ENCODE measurements around the gene LGR4.

LGR4 gene

DNA sequence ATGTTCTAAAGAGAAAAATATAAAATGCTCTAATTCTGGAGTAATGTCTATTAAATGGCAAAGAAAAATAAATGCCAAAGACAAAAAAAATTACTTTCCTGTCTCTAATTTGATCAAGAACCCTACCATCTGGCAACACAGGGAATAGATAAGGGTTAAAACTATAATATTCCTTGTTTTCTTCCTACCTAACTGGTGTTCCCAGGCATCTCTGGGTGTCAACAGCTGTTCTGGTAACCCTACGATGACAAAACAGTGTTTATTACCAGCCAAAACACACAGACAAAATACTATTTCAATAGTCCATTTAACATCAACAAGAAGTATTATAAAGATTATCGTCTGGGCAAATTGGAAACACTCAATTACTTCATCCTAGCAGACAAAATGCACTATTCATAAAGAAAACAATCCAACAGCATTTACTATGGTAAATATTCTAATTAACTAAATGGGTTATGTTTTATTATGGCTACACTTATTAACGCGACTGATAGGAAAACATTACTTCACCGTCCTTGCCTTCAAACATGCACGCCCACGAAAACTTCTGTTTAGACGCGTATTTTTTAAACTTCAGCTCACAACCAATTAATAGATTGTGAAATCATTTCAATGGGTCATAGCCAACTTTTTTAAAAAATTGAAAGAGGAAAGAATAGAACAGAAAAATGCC, 50.6 kb downstream of the LGR4 start:
- DNase-seq = no peak

DNA sequence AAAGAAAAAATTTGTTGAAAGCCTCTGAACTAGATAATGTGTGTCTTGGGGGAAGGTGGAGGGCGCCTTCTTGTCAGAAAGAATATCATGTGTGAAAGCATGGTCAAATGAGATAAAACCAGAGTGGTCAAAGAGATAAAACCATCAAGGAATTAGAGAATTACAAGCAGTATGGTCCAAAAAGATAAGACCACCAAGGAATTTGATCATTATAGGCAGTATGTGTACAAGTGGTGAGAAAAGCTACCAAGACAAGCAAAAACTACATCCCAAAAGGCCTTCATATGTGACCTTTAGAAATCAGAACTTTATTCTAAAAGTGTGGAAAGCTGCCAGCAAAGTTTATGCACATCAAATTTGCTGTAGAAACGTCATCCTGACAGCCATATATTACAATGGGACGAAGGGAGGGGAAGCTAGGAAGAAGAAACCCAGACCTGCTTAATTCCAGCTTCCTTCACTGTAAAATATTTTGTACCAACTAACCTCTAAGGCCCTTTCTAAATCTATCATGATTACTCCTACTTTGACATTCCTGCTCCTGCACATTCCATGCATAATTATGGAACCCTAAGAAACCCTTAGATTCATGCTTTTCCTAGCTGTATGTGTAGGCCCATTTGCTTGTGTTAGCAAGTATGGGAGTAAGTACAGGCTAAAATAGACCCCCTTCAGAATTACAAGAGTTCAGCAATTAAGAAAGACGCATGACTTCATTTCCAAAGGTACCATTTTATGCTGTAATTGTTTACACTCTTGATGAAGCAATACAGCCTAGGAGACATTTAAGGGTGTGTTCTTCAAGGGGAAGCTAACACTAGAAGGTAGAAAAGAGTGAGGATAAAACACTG, 51.6 kb downstream of the LGR4 start:
- no peak for DNase-seq

DNA sequence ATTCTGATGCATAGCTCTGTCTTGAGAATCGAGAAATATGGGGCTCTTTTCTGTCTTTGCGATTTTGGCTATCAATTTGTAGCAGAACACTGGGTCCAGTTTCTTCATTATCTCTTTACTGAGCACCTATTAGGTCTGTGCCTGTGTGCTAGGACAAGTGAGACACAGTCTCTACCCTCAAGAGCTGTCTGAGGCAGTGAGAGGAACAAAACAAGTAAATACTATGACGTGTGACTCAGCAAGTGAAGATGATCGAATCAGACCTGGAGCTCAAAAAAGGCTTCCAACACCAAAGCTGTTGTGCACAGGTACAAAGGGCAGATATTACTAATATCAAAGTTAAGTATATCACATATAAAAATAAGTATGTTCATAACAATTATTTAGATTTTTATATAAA, 52.4 kb downstream of the LGR4 start:
- no peak for DNase-seq

DNA sequence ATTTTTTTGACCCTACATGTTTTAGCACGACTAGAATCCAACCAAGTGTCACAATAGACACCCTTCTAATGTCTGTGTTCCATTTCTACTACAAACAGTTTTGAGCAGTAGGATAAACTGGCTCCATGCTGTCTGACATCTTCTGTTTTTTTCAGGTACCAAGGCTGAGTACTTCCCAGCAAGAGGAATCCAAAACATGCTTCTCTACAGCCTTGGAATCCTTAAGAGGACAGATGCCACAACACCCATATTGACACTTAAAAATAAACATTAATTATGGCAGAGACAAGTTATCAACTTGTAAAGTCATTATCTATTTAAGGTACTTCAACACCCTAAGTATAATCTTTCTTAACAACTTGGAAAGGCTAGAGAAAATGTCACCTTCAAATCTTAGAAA, 54.2 kb downstream of the LGR4 start:
- DNase-seq = no peak

DNA sequence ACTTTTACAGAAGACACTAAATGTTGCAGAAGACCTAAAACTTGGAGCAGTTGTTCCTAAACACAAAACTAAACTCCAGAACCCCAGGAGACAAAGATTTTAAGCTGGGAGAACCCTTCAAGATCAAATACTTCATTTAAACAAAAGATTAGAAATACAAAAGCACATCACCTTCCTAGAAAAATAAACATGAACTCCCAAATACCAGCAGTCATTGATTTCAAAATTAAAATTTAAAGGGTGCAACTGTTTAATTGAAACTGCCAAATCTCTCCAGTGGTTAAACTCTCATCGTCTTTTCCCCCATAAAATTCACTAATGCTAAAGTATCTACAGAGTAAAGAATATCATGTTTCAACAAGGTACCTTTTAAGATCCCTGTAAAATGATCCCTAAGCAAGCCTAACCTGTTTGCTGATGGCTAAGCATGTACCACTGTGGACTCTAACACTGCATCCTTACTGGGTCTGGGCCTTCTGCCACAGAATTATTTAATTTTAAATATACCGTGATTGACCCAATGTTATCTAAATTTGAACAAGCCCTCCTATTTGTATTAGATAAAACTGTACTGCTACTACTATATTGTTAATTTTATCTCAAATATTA, 55.9 kb downstream of the LGR4 start:
- DNase-seq = no peak

DNA sequence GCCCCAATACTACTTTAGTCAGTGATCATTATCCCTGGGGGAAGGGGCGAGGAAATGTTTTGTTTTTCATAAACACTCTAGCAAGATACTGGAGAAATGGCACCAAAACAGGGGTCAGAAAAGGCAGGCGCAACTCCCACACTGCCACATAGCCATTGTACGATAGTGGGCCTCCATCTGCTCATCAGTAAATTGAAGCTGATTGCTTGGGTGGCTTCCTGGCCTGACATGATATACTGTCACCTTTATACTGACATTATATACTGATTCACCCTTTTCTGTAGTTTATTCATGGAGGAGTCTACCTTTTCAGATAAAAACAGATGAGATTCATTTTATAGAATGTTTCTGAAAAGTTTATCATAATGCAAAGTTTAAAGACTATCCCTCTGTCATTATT, 57.9 kb downstream of the LGR4 start:
- no peak for DNase-seq

DNA sequence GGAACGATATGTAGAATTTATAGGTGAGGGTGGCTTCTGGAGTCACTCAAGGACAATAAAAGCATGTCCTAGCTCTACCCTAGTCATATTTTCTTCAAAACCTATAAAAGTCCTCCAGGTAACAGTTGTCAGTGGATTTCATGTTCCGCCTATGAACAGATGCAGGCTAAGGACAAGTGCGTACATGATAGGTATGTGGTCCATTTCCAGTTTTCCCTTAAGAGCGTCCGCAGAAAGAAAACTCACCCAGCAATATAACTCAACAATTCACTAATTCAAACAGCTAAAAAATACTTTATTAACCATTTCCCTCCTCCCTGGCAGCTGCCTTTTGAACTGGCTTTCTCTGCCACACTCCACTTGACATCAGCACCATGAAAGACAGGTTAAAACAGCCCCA, 59.4 kb downstream of the LGR4 start:
- no peak for DNase-seq

DNA sequence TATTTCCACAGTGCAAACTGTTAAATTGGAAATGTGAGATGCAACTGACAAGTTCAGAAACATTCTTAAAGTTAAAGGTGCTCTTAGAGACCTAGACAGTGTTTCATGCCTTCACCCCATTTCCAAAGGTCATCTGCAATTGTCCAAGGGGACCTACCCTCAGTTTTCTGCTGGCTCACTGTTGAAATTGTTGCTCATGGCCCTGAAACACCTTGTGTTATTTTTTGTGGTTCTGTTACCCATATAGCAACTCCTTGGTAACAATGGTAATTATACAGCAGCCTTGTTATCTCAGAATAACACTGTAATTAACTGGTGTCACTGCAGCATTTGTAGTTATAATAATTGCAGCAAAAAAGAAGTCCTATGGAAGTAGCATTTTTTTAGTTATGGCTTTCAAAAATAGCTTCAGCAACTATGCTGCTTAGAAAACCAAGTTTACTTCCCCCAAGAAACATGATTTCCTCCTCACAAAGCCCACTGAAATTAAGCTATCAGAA, 60.3 kb downstream of the LGR4 start:
- no peak for DNase-seq

DNA sequence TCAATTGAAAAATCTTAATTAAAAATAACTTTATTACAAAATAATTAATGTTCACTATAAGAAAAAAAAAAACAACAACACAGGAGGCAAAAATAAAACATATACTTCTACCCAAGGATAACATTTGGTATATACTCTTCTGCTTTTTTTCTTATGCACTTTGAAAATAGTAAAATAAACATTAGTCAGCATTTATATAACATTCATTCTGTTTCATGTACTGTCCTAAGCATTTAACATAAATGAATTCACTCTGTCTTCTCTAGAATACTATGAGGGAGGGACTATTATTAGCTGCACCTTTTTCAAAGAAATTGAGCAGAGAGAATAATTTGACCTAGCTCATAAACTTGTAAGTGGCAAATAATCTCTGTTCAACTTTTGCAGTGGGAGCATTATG, 61.3 kb downstream of the LGR4 start:
- no peak for DNase-seq

DNA sequence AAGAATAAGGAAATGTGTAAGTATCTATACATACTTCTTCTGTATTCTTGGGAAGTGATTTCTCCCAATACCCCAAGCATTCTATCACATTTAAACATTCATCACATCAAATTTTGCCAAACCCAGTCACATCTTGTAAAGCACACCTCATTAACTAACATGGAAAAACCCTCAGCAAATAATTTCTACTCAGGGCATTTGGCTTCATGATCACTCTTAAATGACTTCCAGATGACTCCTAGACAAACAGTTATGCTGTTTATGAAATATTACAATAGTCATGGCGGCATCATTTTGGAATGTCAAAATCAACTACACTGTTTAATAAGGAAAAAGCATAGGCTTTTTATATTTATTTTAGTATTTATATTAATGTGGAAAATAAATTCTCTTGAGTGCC, 62.3 kb downstream of the LGR4 start:
- DNase-seq = no peak

DNA sequence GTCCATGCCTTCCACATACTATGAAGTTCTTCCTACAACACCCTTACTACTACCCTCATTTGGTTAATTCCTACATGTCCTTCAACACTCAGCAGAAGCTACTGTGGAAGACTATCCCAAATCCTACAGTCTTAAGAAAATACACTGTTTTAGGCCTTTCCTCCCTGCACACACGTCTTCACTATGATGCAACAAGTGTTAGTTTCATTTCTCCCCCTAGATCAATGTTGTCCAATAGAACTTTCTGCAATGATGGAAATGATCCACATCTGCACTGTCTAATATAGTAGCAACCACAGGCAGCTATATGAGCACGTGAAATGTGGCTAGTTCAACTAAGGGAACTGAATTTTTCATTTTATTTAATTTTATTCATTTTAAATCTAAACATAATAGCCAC, 62.8 kb downstream of the LGR4 start:
- DNase-seq = no peak

DNA sequence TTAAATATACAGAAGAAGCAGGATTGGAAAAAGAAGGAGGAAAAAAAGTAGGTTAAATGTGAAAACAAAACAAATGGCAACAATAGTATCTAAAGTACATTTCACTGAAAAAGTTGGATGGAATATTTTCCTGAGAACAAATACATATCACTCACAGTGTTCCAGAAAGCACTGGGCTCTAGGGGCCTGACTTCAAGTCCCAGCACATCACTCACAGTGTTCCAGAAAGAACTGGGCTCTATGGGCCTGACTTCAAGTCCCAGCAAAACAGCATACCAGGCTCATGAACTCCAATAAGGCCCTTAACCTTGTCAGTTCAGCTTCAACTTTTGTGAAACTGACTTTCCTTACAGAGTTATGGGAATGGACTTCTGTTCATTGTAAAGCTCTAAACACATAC, 63.5 kb downstream of the LGR4 start:
- DNase-seq = no peak

DNA sequence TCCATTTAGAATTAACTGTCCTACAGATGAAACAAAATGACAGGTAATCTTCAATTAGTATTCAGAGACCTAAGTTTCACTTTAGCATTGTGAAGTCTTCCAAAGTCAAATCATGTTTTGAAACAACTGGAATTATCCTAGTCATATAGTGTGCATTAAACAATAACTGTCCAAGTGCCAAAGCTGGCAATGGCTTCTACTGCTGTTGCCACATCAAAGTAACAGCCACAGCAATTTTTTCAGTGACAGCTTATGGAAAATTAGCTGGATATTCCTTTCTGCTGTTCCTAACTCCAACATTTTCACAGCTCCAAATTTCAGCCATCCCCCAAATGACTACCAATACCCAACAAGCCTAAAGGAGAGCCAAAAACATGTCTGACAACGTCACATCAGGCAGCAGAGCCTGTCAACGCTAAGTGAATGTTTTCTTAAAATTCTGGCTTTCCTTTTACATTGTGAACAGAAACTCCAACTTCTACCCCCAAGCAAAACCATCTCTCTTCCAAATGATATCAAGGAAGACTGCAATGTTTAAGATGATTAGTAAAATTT, 64.3 kb downstream of the LGR4 start:
- DNase-seq = no peak

DNA sequence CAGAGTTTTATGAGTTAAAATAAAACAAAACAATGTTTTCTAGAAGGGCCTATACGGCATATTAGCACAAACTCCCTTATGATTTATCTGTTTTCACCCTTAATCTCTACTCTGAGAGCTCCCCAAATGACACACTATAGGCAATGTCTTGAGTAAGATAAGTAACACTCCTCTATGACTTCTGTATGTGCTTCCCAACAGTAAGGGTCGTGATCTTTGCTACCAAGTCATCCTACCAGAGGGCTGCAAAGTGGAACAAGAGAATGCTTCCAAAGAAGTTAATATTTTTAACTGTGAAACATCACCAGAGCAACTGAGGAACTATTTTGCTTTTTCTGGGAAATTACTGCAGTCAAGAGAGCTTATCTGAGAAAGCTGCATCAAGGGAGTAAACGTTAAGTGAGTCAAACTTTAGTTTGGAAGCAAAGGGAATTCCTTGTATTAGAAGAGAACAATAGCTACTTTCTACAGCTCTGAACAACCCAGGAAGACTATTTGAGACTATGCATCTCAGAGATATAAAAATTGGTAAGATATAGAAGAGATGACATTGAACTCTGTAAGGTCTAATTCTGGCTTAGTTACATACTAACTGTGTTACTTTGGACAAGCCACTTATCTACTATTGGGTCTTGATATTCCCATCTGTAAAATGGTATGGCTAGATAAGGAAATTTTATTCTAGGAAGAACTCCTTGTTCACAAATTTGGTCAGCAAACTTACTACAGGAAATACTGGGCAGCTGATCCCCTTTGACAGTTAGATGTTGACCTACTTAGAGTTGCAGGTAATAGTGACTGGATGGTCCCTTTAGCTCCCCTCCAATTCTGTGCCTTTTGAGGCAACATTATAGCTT, 65.9 kb downstream of the LGR4 start:
- DNase-seq = no peak

DNA sequence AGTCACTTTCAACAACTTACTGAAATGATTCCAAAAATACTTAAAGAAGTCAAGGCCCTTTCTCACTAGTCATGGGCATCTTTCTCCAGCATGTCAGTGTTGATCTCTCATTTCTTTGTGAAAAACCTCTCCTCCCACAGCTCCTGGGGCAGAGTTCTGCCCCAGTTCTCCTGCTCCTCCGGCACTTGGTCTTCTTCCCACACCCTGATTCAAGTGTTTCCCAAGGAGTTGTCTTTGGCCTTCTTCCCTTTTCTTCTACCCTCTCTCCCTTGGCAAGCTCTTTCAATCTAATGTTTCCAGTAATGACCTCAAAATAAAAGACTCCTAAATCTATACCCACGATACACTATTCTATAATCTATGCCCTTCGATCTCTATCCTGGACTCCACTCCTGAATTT, 67.5 kb downstream of the LGR4 start:
- DNase-seq = no peak

DNA sequence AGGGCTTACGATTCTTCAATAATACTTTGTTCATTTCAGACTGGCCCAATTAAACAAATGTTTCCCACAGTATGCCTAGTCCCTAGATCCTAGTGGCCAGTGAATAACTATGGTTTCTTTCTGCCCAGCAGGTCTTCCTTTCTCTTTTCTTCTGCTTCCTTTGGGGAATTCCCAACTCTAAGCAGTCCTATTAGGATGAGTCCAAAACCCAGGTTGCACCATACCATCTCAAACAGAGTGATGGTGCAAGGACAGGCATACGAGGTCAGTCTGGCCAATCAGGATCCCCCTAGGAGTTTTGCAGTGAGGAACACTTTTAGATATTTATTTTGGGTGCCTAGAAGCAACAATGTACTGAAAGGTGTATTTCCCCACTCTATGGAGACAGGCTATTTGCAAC, 68.2 kb downstream of the LGR4 start:
- DNase-seq = no peak

DNA sequence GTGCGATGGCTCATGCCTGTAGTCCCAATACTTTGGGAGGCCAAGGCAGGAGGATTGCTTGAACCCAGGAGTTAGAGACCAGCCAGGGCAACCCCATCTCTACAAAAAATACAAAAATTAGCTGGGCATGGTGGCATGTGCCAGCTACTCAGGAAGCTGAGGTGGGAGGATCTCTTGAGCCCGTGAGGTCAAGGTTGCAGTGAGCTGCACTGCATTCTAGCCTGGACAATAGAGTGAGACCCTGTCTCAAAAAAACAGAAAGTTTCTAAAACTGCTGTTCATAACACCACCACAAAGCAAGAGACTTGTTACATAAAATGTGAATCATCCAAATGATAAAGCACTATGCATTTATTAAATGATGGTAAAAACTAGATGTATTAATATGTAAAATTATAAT, 69.4 kb downstream of the LGR4 start:
- DNase-seq = no peak

DNA sequence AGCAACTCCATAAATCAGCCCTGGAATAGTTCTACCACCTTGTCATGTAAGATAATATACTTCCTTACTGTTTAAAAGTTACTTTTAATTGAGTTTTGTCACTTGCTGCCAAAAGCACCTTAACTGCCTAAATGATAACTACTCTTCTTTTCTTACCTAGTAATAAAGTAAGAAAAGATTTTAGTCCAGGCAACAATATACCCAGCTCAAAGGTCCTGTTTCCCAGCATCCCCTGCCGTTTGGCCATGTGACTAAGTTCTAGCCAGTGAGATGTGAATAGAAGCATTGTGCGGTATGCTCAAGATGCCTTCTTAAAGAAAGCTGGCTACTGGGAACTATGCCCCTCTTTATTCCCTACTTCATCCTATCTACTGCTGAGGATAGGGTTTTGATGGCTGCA, 70.1 kb downstream of the LGR4 start:
- no peak for DNase-seq

DNA sequence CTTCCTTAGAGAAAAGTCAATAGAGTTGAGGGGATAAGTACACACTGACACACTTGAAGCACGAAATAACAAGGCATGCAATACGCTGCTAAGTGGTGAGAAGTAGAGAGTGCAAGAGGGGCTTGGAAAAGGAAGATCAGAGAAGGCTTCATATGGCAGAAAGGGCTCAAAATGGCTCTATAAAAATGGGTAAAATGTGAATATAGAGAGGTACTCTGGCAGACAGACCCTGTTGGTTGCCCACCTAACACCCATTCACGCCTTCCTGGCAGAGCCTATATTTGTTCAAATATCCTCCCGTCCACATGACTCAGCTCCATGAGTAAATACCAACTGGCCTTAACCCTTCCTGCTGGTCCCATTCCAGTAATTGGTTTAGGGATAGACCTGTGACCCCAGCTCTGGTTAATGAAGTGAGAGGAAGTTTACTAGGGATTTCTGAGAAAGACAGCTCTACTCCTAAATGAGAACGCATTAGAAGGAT, 70.7 kb downstream of the LGR4 start:
- no peak for DNase-seq

DNA sequence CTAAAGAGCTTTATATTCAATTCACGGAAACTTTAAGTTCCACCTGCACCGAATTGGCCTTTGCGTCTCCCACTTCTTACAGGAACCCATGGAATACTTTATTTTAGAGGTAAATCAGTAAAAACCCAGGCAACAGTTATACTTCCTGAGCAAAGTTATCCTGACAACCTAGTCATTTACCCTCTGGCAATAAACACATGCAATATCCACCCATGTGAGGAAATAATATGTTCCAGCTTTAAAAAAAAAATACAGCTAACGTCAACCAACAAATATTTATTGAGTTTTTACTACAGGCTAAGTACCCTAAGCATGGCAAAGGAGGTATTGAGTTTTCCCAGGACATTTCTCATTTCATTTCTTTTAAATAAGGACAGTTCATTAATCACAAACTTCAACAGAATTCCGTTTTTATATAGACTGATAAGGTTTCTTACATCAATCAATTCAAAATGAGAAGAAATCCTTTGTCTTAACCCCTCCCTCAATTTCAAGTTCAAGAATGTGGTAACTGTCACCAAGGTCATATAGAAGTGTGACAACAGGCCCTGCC, 71.2 kb downstream of the LGR4 start:
- no peak for DNase-seq

DNA sequence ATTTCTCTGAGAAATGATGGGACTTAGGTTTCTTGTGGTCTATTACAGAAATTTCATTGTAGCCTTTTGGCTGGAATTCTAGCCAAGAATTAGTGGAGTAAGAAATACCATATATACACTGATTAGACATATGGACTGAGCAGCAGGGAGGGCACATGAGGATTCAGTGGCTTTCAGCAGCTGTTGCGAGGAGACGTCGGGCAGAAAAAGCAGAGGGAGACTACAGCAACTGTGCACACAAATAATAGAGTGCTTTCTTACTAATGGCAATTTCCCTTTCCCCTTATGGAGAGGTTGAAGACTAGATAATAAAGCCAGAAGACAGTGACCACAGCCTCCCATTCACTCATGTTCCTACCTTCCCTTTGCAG, 74.2 kb downstream of the LGR4 start:
- DNase-seq = no peak
